DOHH2 (cell line): ENCODE measurements around the gene RPL32.

Experiments
- H3F3A ChIP-seq: fragments of 200-600 bp; sonication (generic), shearing (Covaris generic); 2 replicates; pipeline ENCODE4 v1.6.0; 2016; ENCODE audit warnings: antibody characterized with exemption, mild to moderate bottlenecking; ENCODE audit not compliant: control insufficient read depth, insufficient read depth
- H3K27ac ChIP-seq: fragments of 200-600 bp; sonication (generic); 2 replicates; pipeline ENCODE4 v1.5.1; 2014; ENCODE audit warnings: low read depth, mild to moderate bottlenecking, low read length, moderate library complexity
- H3K27me3 ChIP-seq: fragments of 200-600 bp; sonication (generic); 2 replicates; pipeline ENCODE4 v1.6.1; 2014; ENCODE audit warnings: mild to moderate bottlenecking, low read length, mixed read lengths; ENCODE audit not compliant: control insufficient read depth
- H3K36me3 ChIP-seq: fragments of 200-600 bp; sonication (generic); 2 replicates; pipeline ENCODE4 v1.6.1; 2014; ENCODE audit warnings: mild to moderate bottlenecking, low read length, moderate library complexity, mixed read lengths; ENCODE audit not compliant: control insufficient read depth
- H3K4me1 ChIP-seq: fragments of 200-600 bp; sonication (generic); 2 replicates; pipeline ENCODE4 v1.6.1; 2014; ENCODE audit warnings: mild to moderate bottlenecking, low read length, mixed read lengths; ENCODE audit not compliant: control insufficient read depth
- H3K4me2 ChIP-seq: fragments of 200-600 bp; sonication (generic); 2 replicates; pipeline ENCODE4 v1.6.0; 2014; ENCODE audit warnings: mild to moderate bottlenecking, low read length, moderate library complexity
- H3K4me3 ChIP-seq: fragments of 200-600 bp; sonication (generic); 2 replicates; pipeline ENCODE4 v1.5.1; 2014; ENCODE audit warnings: mild to moderate bottlenecking, low read length, mixed read lengths
- H3K79me2 ChIP-seq: fragments of 200-600 bp; sonication (generic); 2 replicates; pipeline ENCODE4 v1.6.1; 2014; ENCODE audit warnings: mild to moderate bottlenecking, low read length, mixed read lengths; ENCODE audit not compliant: control insufficient read depth
- H3K9me2 ChIP-seq: fragments of 200-600 bp; sonication (generic); replicated peaks from 2 replicates; pipeline ENCODE4 v1.6.1; 2014; ENCODE audit warnings: mild to moderate bottlenecking, low read length, mixed read lengths; ENCODE audit not compliant: control insufficient read depth
- H3K9me3 ChIP-seq: fragments of 200-600 bp; sonication (generic); 2 replicates; pipeline ENCODE4 v1.6.1; 2014; ENCODE audit warnings: antibody characterized with exemption, low read length, mixed read lengths; ENCODE audit not compliant: control insufficient read depth, insufficient read depth
- H4K20me1 ChIP-seq: fragments of 200-600 bp; sonication (generic); 2 replicates; pipeline ENCODE4 v1.6.0; 2014; ENCODE audit warnings: low read depth, mild to moderate bottlenecking, antibody characterized with exemption, low read length, moderate library complexity; ENCODE audit not compliant: control insufficient read depth, insufficient read depth
- CTCF ChIP-seq: fragments of 200-600 bp; sonication (generic); IDR thresholded peaks from one replicate; pipeline ENCODE4 v1.5.1; 2014; ENCODE audit warnings: antibody characterized with exemption, mild to moderate bottlenecking, low read depth, low read length; ENCODE audit not compliant: poor library complexity, severe bottlenecking
- EZH2phosphoT487 ChIP-seq: fragments of 200-600 bp; sonication (generic); IDR thresholded peaks from 2 replicates; pipeline ENCODE4 v1.6.1; 2017; ENCODE audit warnings: borderline replicate concordance, mild to moderate bottlenecking, antibody characterized with exemption, low read length, moderate library complexity, mixed read lengths

Gene RPL32

GRCh38 chr3:12838179-12838965, 3.0 kb downstream of the RPL32 start:
- Histone ChIP-seq H3K4me2 (peak overlapping the region; percentile 68), H3K4me1 (peaks cover 39% of the 10 kb centered on the region), H3K36me3 (peaks cover 79% of the 10 kb centered on the region), H3K4me3 (peak overlapping the region; percentile 93), H3K9me2 (no peaks in the 10 kb centered on the region), H3K79me2 (peaks cover 53% of the 10 kb centered on the region), H3K27ac (no peak overlapping the region), H3K27me3 (no peaks in the 10 kb centered on the region), H3K9me3 (no peaks in the 10 kb centered on the region), H3F3A (peaks cover 68% of the 10 kb centered on the region), H4K20me1 (peaks cover 53% of the 10 kb centered on the region)
- TF ChIP-seq EZH2phosphoT487 (no peak), CTCF (no peak)

GRCh38 chr3:12837295-12837986, 3.9 kb downstream of the RPL32 start:
- H3K27me3 ChIP-seq: no peaks in the 10 kb centered on the region
- TF ChIP-seq EZH2phosphoT487 (no peak), CTCF (no peak)
- no peaks in the 10 kb centered on the region for H3K9me2 ChIP-seq
- peaks cover 53% of the 10 kb centered on the region for H4K20me1 ChIP-seq
- peak overlapping the region; percentile 93 for H3K4me3 ChIP-seq
- H3K4me1 ChIP-seq: peaks cover 39% of the 10 kb centered on the region
- H3K79me2 ChIP-seq: peaks cover 53% of the 10 kb centered on the region
- no peaks in the 10 kb centered on the region for H3K9me3 ChIP-seq
- H3K4me2 ChIP-seq: peak overlapping the region; percentile 68
- peaks cover 77% of the 10 kb centered on the region for H3F3A ChIP-seq
- H3K27ac ChIP-seq: no peak overlapping the region
- peaks cover 88% of the 10 kb centered on the region for H3K36me3 ChIP-seq

GRCh38 chr3:12835052-12835665, 6.2 kb downstream of the RPL32 start:
- H3K4me3 ChIP-seq: no peak overlapping the region
- H3K4me2 ChIP-seq: no peak overlapping the region
- peaks cover 41% of the 10 kb centered on the region for H3K79me2 ChIP-seq
- peaks cover 91% of the 10 kb centered on the region for H3K36me3 ChIP-seq
- TF ChIP-seq CTCF (no peak), EZH2phosphoT487 (no peak)
- H3F3A ChIP-seq: peaks cover 90% of the 10 kb centered on the region
- H3K27ac ChIP-seq: no peak overlapping the region
- H4K20me1 ChIP-seq: peaks cover 43% of the 10 kb centered on the region
- no peaks in the 10 kb centered on the region for H3K27me3 ChIP-seq
- peaks cover 33% of the 10 kb centered on the region for H3K4me1 ChIP-seq
- H3K9me2 ChIP-seq: no peaks in the 10 kb centered on the region
- H3K9me3 ChIP-seq: no peaks in the 10 kb centered on the region
